ENCODE data around the gene ZNF792. TPM values are rescaled to one million over a fixed set of nuclear protein-coding genes. Genes with fewer than 3 reads are reported as not detected.

ZNF792 gene
- total RNA-seq, 2 donors from 2014 or later: 30.2 to 32.1 TPM

GRCh38 chr19:34936184-34936583, 27.8 kb downstream of the ZNF792 start:
- no peaks in the 10 kb centered on the region for H3K4me1 ChIP-seq (ENCODE audit: control insufficient read depth, insufficient read depth, low read length)
- Mint-ChIP-seq H3K27ac (no peak overlapping the region), H3K4me3 (no peak overlapping the region), H3K9me3 (peaks cover 15% of the 10 kb centered on the region), H3K4me1 (no peaks in the 10 kb centered on the region), H3K27me3 (ENCODE audit: insufficient read depth) (no peaks in the 10 kb centered on the region), H3K36me3 (ENCODE audit: low read depth) (peaks cover 60% of the 10 kb centered on the region)
- 98% methylated on average over 4 of the region's 4 CpGs for WGBS, 2 experiments (ENCODE audit: insufficient coverage in 1 of 2, insufficient read length in 1 of 2)
- no peaks in the 10 kb centered on the region for H3K27me3 ChIP-seq (ENCODE audit: control insufficient read depth, insufficient read depth, low read length, poor library complexity, severe bottlenecking)
- peaks cover 16% of the 10 kb centered on the region for H3K9me3 ChIP-seq (ENCODE audit: control insufficient read depth, low read length)
- H3K27ac ChIP-seq (ENCODE audit: low read depth, low read length): no peak overlapping the region
- no peak overlapping the region for H3K9ac ChIP-seq (ENCODE audit: extremely low read depth, low read length, poor library complexity, severe bottlenecking)
- DNase-seq: no peak
- no peak overlapping the region for H3K4me3 ChIP-seq (ENCODE audit: low read length)
- TF ChIP-seq CTCF (conservative IDR thresholded peaks at IDR 0.05): no peak
- H3K36me3 ChIP-seq (ENCODE audit: control insufficient read depth, insufficient read depth, low read length): peaks cover 49% of the 10 kb centered on the region

DNA sequence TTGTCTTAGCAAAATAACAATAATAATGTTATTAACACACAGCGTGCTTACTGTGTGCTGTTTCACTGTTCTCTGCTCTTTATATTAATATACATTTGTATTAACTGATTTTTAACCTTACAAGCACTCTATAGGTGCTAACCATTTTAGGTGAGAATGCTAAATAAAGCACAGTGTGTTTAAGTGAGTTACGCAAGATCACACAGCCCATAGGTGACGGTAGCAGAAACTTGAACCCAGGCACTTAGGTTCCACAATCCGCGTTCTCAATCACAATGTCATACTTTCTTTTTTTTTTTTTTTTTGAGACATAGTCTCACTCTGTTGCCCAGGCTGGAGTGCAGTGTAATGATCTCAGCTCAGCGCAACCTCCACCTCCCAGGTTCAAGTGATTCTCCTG, 31.5 kb downstream of the ZNF792 start:
- Histone ChIP-seq H3K36me3 (ENCODE audit: control insufficient read depth, insufficient read depth, low read length) (peaks cover 51% of the 10 kb centered on the region), H3K4me3 (ENCODE audit: low read length) (no peak overlapping the region), H3K27ac (ENCODE audit: low read depth, low read length) (no peak overlapping the region), H3K27me3 (ENCODE audit: control insufficient read depth, insufficient read depth, low read length, poor library complexity, severe bottlenecking) (no peaks in the 10 kb centered on the region), H3K9me3 (ENCODE audit: control insufficient read depth, low read length) (peaks cover 5% of the 10 kb centered on the region), H3K4me1 (ENCODE audit: control insufficient read depth, insufficient read depth, low read length) (no peaks in the 10 kb centered on the region), H3K9ac (ENCODE audit: extremely low read depth, low read length, poor library complexity, severe bottlenecking) (no peak overlapping the region)
- TF ChIP-seq CTCF (conservative IDR thresholded peaks at IDR 0.05): no peak
- Mint-ChIP-seq H3K4me1 (peaks cover 2% of the 10 kb centered on the region), H3K27me3 (ENCODE audit: insufficient read depth) (no peaks in the 10 kb centered on the region), H3K4me3 (no peak overlapping the region), H3K9me3 (peaks cover 7% of the 10 kb centered on the region), H3K27ac (no peak overlapping the region), H3K36me3 (ENCODE audit: low read depth) (peaks cover 62% of the 10 kb centered on the region)
- 97 to 100% methylated on average over 3 to 6 of the region's 6 CpGs for WGBS, 2 experiments (ENCODE audit: insufficient coverage in 1 of 2, insufficient read length in 1 of 2)
- no peak for DNase-seq

GRCh38 chr19:34926685-34927375, 37.2 kb downstream of the ZNF792 start, which contains the start of gene ZNF30:
Gene ZNF30, plus strand, starts transcription at chr19:34926903. Its CDS starts 3,045 bp downstream, at chr19:34929948.
- Mint-ChIP-seq H3K27ac (peak within 1 kb of the TSS; percentile 95), H3K4me3 (peak within 1 kb of the TSS; percentile 92), H3K9me3 (peaks cover 14% of the 10 kb centered on the region), H3K27me3 (ENCODE audit: insufficient read depth) (peaks cover 16% of the 10 kb centered on the region), H3K36me3 (ENCODE audit: low read depth) (peaks cover 26% of the 10 kb centered on the region), H3K4me1 (peaks cover 5% of the 10 kb centered on the region)
- Histone ChIP-seq H3K9ac (ENCODE audit: extremely low read depth, low read length, poor library complexity, severe bottlenecking) (peak within 1 kb of the TSS; percentile 73), H3K36me3 (ENCODE audit: control insufficient read depth, insufficient read depth, low read length) (peaks cover 15% of the 10 kb centered on the region), H3K9me3 (ENCODE audit: control insufficient read depth, low read length) (peaks cover 23% of the 10 kb centered on the region), H3K27ac (ENCODE audit: low read depth, low read length) (peak within 1 kb of the TSS; percentile 81), H3K27me3 (ENCODE audit: control insufficient read depth, insufficient read depth, low read length, poor library complexity, severe bottlenecking) (no peaks in the 10 kb centered on the region), H3K4me1 (ENCODE audit: control insufficient read depth, insufficient read depth, low read length) (no peaks in the 10 kb centered on the region), H3K4me3 (ENCODE audit: low read length) (peak within 1 kb of the TSS; percentile 97)
- no peak for TF ChIP-seq CTCF (conservative IDR thresholded peaks at IDR 0.05)
- WGBS, 2 experiments (ENCODE audit: insufficient coverage in 1 of 2, insufficient read length in 1 of 2): 1% methylated on average over 39 to 53 of the region's 53 CpGs
- peak; percentile 96 for DNase-seq

Measured in endodermal cell (in vitro differentiated cells).